GM19328 (cell line): ENCODE results near the gene TBR1.

Experiments used
- ATAC-seq: cut with Tn5 transposase; IDR thresholded peaks from one replicate; pipeline ENCODE4 v1.9.1; 2021; ENCODE audit warnings: mild to moderate bottlenecking, moderate library complexity; ENCODE audit not compliant: unreplicated experiment

TBR1 gene

GRCh38 chr2:161414042-161415033, 1.8 kb upstream of the TBR1 start:
- ATAC-seq = peak; percentile 46

GRCh38 chr2:161415034-161415986, 787 bp upstream of the TBR1 start:
- peak; percentile 25 for ATAC-seq

DNA sequence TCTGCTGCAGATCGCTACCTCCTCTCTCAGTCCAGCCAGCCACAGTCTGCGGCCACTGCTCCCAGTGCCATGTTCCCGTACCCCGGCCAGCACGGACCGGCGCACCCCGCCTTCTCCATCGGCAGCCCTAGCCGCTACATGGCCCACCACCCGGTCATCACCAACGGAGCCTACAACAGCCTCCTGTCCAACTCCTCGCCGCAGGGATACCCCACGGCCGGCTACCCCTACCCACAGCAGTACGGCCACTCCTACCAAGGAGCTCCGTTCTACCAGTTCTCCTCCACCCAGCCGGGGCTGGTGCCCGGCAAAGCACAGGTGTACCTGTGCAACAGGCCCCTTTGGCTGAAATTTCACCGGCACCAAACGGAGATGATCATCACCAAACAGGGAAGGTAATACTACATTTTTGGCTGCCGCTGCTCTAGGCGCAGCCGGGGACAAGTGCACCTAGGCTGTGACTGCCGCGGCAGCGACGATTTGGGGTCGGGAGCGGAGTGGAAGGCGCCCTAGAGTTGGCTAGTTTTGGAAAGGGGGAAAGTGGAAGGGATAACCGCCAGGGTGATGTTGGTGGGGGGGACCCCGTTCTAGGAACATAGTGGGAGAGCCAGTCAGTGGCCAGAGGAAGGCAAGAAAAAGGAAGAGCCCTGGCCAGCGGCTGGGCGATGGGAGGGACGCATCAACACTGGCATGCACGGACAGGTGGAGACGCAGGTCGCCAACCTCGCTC, 776 bp downstream of the TBR1 start:
- ATAC-seq = no peak

DNA sequence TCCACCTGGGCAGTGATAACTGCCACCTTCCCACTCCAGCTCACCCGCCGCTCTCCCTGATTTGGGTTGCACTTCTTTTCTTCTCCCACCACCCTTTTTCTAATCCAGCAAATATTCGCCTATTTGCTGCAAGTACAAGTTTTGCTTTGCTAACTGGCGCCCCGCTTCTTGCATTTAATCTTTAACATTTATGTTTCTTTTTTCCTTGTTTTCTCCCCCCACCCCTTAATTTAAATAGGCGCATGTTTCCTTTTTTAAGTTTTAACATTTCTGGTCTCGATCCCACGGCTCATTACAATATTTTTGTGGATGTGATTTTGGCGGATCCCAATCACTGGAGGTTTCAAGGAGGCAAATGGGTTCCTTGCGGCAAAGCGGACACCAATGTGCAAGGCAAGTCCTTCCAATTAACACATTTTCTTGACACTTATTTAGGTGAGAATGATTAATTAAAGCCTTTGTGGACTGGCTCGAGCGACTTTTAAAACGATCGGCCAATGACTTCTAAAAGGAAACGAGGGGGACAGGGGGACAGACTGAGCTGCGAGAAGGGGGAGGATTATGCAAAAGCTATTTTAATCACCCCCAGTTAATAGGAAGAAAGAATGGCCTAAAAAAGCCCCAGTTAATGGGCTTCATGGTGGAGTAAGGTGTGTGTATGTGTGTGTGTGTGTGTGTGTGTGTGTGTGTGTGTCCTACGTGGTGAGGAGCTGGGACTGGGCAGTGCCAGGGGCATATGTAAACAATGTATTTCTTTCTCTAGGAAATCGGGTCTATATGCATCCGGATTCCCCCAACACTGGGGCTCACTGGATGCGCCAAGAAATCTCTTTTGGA, 1.6 kb downstream of the TBR1 start:
- no peak for ATAC-seq

DNA sequence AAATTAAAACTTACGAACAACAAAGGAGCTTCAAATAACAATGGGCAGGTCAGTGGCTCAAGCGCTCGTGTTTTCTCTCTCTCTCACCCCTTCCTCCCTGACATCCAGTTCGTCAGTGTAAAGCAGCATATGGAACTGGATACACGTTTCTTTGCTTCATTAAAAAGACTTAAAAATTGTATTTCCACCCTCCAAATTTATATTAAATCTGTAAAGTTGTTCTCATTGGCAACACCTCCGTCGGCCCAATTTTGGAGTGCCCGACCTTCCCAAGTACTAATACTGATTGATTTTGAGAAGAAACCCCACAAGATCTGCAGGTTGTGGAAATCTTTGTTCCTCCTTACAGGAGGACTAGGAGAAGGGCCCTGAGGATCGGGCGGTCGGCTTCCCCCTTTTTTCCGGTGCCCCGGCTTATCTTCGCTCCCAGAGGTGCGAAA, 2.2 kb downstream of the TBR1 start:
- ATAC-seq = no peak

DNA sequence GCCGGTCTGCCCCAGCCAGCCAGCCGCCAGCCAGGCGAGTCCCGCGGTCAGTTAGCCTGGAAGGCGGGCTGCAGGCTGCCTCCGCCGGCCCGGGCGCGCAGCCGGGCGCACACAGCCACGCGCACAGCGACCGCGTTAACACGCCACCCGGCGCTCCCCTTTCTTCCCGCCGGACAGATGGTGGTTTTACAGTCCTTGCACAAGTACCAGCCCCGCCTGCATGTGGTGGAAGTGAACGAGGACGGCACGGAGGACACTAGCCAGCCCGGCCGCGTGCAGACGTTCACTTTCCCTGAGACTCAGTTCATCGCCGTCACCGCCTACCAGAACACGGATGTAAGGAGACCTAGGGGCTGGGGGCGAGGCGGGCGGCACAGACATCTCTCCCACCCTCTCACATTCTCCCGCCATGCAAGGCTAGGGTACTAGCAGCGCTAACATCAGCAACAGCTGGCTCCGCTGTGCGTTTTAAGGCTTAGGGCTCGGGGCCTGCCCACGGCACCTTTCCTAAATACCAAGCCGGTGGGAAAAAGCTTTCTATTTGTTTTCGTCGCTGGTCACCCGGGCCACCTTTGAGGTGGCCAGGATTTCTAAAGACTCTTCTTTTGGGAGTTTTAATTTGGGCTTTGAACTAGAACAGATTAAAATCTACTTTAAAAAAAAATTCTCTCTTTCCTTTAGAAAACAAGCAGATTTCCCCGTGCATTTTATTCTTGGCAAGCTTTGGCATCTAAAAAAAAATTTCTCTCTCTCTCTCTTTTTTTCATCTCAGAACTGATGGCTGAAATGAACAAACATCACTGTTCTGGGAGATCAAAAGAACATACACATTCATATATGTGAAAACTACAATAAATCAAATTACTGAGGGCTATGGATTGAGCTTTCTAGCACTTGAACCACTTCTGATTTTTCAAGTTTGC, 2.9 kb downstream of the TBR1 start:
- no peak for ATAC-seq

DNA sequence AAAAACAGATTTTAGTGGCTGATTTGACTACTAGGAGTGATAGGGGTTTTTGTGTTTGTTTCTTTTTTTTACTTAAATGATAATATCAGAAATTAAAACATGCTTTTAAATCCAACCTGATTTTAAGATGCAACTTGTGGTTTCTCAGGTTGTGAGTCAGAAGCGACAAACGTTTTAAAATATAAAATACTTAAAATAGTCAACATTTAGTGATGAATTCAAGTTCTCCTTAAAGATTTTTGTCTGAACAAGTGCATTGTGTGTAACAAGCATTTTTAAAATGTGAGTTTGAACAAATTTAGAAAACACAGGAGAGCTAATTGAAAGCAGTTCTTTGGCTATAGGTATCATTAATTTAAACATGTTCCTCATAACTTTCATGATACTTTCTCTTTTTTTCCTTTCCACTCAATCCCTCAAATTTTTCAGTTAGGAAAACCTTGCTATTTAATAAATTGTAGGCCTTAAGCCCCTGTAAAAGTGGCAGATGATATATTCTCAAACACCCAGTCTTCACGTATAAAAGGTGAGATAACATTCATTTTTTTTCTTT, 3.6 kb downstream of the TBR1 start:
- no peak for ATAC-seq

- ATAC-seq = no peak
Observed at GRCh38 chr2:161420406-161421074, 4.4 kb downstream of the TBR1 start.

DNA sequence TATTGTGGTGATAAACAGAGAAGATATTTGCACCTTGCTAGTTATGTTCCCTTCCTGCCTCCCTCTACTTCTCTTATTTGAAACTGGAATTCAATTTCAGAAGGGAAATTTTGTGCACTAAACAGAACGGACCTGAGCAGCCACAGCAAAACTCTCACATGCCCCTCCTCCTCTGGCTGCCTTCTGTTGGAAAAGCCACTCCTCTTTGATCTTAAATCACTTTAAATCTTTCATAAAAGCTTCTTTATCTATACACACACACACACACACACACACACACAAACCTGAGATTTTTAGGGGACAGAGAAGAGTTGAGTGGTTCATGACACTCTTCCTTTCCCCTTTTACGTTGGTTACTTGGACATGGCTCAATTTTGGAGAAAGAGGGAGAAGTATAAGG, 5.6 kb downstream of the TBR1 start:
- ATAC-seq = no peak

DNA sequence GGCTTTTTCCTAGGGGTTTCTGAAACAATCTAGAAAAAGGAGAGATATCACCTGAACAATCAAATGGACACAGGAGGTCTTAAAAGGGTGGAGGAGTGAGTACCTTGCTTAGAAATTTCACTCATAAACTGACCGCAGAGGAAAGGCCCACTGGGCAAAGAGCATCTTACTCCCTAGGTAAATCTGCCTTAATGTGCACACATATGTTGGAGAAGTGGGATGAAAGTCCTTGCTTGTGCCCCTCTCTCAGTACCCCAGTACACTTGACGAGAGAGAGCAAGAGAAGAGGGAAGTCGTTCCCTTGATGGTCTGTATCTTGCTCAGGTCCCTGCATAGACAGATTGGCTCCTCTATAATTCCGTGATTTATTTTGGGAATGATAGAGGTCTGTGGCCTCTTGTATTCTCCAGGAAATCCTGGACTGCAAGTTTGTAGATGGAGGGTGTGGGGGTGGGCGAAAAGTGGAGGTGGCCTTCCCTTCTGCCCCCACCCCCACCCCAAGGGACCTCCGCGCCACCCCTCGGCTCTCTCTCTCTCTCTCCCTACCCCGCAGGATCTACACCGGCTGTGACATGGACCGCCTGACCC, 6.8 kb downstream of the TBR1 start:
- no peak for ATAC-seq

GRCh38 chr2:161423421-161424393, 7.6 kb downstream of the TBR1 start:
- ATAC-seq = no peak

- ATAC-seq = no peak
Observed at GRCh38 chr2:161424394-161424769, 8.3 kb downstream of the TBR1 start.

- ATAC-seq = no peak
Observed at GRCh38 chr2:161424891-161425727, 9.0 kb downstream of the TBR1 start.

DNA sequence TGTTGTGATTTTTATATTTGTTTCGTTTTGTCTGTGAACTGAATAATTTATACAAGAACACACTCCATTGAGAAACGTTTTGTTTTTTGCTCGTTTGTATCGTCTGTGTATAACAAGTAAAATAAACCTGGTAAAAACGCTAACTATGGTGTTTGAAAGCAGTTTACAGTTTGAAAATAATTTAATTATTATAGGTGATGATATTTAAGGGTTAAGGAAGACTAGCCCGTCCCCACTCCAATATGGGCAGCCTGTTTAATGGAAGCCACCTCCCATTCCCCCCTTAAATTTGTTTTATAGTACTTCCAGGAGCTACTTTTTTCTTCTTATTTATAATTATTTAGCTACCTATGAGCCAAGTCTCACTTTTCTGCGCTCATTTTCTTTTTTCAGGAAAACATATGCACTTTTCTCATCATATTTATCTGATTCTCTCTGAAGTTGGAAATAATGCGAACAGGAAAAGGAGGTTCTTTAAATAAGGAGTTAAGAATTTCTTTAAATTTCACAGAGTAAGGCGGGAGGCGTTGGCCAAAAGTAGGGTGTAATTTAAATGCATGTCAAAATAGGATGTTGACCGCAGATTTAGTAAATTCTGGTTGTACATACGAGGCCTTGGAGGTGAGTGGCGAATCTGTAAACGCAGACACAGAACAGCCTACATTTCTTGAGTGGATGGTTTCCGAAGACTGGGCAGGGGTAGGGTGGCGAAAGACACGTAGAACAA, 9.8 kb downstream of the TBR1 start:
- no peak for ATAC-seq

DNA sequence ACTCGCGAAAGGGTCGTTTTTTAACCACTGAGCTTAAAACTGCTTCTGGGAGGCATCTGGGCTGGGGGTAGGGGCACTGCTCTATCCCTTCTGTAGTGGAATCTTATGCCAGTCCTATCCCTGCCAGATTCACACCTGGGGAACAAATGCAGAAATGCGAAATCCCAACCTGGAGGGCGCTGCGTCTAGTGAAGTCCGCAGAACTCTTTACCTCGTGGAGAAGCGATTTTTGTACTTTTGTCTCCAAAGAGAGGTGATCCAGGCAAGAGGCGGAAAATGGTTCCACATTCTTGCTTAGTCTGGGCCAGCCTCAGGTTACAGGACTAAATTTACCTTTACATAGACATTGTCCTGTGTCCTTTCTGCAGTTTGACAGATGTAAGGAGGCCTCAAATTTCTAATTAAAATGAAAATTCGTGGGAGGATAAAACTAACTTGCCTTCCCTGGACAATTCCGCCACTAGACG, 10.4 kb downstream of the TBR1 start:
- no peak for ATAC-seq
